A172 (cell line): ENCODE data around the gene OR4K1. TPM values are rescaled to one million over a fixed set of nuclear protein-coding genes. Genes with fewer than 3 reads are reported as not detected.
A peak's percentile ranks its signal among the peaks of the same experiment; 100 is the strongest.
"Not testable (repeated sequence)": the region's sequence is repeated elsewhere in the genome, so short reads cannot be mapped to it uniquely, and the experiment has no call there.

Experiments used
- DNase-seq: peaks from one replicate; pipeline ENCODE4 v3.0.0-alpha.2; 2015; ENCODE audit warnings: low spot score
- total RNA-seq: library from RNA; depleted of rRNA; stranded (reverse); fragments of >200 nt; shearing (Covaris generic); gene quantifications from 2 replicates; pipeline ENCODE4 v1.2.3, GENCODE V29; 2014; rRNA removed

The OR4K1 gene, protein sequence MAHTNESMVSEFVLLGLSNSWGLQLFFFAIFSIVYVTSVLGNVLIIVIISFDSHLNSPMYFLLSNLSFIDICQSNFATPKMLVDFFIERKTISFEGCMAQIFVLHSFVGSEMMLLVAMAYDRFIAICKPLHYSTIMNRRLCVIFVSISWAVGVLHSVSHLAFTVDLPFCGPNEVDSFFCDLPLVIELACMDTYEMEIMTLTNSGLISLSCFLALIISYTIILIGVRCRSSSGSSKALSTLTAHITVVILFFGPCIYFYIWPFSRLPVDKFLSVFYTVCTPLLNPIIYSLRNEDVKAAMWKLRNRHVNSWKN
- not detected in 2 replicates for total RNA-seq

DNA sequence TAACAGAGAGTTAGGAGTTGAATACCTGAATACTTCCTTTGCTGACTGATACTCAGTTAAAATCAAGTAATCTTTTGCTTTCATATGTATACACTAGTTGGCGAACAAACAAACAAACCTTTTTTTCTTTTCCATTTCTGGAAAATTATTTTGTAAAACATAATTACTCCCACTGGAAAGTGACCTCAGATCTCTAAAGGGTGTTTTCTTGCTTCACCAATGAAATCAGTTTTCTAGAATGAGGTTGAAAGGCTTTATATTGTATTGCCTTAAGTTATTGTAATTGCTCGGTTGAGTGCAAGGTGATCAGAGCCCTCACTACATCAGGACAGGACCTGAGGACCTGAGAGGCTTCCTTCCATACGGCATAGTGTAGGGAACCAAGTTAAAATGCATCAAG lies at the start of gene OR4K1:
OR4K1 (plus strand) TSS at position 301 of the 400 bp plus-strand sequence. CDS start 4,750 bp downstream, outside the sequence.
- no peak for DNase-seq

DNA sequence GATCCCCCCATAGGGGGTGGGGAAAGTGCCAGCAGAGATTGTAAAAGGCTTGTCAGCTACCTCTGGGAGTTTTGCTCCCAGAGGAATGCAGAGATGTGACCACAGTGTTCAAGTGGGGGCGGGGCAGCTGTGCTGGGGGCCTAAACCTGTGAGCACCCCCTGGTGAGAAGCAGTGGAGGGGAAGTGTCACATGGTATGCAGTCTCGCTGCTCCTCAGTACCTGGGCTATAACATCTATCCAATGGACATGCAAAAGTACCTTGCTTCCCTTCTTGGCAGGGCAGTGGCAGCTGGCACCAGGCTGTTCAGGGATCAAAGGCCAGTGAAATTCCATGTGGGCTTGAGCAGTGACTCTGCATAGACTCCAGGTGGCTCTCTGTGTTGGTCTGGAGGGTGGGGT lies 35.4 kb upstream of the OR4K1 start:
- no peak for DNase-seq

DNA sequence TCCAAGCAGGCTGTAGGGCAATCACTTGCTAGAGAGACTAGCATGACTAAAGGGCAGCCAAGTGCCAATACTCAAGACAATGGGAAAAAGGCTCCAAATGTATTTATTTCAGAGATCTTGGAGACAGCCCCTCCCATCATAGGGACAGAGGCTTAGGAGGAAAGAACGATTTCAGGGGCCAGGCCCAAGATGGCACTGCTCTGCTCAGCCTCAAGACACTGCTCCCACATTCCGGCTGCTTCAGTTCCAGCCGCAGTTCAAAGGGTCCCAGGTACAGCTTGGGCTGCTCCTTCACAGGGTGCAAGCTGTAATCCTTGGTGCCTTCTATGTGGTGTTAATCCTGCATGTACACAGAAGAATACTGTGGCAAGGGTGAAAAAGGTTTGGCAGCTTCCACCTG lies 29.7 kb upstream of the OR4K1 start:
- no peak for DNase-seq

DNA sequence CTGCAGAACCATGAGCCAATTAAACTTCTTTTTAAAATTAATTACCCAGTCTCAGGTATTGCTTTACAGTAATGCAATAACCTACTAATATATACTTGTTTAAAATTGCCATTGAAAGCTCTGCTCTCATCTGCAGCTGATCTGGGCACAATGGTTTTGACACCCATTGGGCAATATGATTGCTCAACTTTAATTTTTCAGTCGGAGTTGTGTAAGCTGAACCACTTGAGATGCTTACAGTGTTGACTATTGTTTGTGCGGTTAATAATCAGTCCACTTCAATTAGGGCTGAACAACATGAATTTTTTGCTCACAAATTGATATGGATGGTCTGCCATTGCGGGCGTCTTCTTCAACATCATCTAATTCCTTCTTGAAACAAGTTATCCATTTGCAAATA lies 28.3 kb upstream of the OR4K1 start:
- no peak for DNase-seq

DNA sequence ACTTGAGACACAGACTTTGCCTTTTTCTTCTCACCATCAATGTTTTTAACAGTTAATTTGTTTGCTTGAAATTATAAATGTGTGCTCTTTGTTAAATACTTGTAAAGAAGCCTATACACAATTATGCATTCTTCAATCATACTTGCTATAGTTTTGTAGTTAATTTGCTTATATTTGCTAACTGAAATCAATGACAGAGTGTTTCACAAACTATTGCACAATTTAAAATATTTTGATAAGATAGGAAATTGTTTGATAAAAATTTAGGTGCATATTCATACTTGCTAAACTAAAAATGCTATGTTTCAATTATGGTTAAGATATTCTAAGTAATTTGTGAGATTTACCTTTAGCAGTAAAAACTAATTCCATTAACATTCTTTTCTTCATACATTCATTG lies 24.1 kb upstream of the OR4K1 start:
- DNase-seq: no peak

DNA sequence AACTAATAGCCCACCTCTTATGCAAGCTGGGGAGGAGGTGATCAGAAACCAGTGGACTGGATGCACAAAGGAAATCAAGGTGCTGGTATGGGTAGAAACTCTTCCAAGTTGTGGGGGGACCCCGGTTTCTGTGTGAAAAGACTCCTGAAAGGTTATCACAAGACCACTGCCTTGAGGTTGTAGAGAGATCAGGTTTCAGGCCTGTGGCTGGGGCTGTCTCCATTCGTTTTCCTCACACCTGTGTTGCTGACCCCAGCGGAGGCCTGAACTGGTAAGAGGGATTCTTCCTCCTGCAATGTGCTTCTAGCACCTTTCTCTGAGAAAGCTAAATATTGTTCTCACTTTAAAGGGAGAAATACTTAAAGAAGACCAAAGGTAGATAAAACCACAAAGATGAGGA lies 19.6 kb upstream of the OR4K1 start:
- DNase-seq: no peak

DNA sequence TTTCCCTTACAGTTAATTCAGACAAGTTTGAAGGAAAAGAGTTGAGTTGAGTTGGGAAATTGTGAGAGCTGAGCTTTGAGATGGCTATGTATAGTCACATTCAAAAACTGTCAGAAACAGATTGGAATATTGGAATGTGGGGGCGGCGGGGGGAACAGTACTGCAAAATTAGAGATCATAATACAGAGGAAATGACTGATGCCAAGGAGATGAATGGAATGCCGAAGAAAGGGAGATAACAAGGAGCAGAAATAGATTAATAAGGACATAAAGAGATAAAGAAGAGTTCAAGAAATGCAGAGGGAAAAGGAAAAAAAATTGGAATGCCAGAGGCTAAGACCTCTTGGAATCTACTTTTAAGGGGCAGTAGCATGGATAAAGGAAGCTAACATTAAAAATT lies 13.5 kb upstream of the OR4K1 start:
- no peak for DNase-seq

DNA sequence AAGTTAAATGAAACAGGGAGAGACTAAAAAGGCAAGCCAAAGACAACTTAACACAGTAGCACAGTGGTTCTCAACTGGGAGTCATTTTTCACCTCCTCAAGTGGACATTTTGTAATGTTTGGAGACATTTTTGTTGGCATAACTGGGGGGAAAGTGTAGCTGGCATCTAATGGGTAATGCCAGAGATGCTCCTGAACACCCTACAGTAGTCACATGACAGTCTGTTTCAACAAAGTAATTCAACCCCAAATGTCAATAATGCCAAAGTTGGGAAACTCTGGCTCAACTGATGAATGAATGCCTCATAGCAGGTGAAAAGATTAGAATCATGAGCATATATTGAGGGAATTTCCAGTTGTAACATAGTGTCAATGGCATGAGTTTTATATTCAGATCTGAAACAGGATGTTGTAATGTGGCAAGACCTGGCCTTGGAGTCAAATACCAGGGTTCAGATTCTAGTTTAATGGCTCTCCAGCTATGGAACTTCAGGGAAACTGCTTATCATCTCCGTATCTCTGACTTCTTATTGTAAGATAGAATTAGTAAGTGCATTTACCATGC lies 12.7 kb upstream of the OR4K1 start:
- DNase-seq: no peak

DNA sequence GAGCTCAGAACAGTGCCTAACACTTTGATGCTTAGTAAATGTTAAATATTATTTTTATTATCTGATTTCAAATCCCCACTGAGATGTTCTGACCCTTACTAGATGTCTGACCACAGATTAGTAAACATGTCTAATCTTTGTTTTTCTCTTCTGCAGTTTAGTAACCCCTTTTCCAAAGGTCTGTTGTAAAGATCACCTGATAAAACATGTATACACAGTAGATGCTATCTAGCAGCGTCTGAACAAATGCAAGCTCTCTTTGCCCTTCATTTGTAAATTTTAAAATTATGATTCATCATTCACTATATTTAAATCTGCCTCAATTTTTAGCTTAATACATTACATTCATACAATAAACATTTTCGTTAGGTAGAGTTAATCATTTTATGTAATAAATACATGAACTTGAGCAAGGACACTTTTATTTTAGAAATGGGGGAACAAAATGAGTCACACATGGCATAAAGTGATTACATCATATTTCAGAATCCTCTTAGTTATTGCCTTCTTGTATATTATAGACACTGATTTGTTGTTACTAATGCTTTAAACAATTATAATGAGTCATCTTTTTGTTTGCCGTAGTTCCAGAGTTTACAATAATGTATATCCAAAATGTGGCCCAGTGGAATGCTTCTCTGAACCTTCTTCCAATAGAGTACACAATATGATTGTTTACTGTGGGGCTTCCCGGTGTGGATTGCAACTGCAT lies 12.0 kb upstream of the OR4K1 start:
- DNase-seq: no peak

DNA sequence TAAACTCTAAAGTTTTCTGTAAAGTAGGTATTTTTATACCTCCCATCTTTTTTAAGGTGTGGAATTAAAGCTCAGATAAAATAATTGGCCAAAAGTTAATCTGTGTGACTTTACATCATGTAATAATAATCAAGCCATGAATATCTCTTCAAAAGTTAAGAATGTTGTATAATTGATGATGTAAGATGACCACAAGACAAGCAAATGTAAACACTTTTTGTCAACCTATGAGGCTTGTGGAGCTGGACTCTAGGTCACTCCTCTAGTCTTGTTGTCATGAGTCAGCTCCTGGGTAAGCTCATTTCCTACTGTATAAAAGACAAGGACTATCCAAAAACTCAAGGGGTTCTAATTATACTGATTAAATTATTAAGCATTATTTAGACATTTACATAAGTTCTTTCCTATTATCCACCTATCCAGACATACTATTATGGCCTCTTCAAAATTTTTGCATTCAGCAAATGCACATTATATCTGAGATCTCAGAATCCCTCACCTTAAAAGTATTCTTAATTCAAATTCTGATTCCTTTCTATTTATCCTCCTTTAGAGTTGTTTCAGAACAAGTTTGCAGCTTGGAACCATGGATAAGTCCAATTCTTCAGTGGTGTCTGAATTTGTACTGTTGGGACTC lies 10.6 kb upstream of the OR4K1 start, which contains the start of gene OR4K5:
OR4K5 (plus strand) TSS at position 587 of the 637 bp plus-strand sequence; CDS start at position 587, 0 bp downstream.
- no peak for DNase-seq

DNA sequence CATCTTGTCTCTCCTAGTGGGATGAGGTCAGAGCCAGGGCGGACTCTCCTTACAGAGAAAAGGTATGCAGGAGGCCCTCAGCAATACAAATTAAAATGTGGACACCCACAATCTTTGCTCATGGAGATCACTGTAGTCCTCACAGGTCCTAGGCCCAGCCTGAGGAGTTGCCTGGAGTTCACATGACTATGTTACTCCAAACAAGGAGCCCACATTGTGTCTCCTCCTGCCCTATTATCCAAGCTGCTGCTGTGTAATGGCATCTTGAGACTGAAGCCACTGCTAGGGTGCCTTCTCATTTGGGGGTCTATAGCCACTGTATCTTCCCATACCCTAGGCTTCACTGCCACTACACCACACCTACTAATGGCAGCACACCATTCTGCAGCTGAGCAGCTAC lies 11.0 kb downstream of the OR4K1 start:
- DNase-seq: no peak

DNA sequence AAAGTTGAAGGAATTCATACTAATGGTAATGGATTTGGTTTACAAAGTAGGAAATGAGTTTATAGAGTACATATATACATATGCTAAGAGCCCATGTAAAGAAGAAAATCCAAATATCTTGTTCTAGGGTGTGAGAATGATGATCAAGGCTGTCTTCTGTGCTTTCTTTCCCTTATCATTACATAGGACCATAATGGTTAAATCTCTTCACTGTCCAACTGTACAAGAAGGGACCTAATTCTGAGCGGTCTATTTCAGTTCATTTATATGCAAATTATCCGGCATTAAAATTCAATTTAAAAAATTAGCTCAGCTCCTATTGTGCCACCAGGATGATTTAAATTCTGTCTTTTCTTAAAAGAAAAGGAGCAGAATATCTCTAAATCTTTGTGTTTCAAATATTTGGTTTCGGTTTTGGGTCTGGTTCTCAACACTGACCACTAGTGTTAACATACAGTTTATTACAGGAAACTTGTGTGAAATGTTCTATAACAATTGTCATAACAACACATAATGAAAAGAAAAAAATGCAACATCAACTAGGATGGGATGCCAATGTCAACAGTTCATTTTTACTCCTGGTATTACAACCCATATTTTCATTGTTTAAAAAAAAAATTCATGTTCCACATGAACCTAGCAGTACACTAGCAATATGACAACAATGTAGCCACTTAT lies 16.8 kb downstream of the OR4K1 start:
- DNase-seq: peak; percentile 12

DNA sequence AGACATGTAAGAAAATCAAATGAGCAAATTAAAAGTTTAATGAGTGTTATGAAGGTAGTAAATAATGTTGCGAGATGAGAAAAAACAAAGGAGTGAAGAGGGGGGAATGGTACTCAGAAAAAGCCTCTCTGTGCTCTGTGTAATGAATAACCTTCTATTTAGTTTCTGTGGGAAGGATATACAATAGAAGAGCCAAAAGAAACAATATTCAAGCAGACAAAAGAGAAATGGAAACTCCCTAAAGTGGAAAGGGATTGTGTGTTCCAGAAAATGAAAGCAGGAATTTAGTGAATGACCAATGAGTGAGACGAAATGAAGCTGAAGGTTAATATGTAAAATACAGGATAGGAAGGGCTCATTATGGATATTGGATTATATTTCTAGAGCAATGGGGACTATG lies 18.5 kb downstream of the OR4K1 start:
- DNase-seq: no peak

DNA sequence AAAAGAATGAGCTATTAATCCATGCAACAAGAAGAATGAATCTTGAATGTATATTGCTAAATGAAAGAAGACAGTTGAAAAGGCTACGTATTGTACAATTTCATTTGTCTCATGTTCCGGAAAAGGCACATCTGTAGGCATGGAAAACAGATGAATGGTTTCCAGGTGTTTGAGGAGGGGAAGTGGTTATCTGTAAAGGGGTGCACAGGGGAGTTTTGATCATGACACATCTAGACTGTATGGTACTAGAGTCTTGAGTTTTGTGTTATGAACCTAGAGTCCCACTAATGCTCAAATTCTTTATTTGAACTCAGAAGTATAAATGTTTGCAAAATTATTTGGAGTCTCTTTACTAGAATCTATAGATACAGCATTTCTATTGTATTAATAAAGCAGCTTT lies 39.0 kb downstream of the OR4K1 start:
- not testable (repeated sequence) for DNase-seq

DNA sequence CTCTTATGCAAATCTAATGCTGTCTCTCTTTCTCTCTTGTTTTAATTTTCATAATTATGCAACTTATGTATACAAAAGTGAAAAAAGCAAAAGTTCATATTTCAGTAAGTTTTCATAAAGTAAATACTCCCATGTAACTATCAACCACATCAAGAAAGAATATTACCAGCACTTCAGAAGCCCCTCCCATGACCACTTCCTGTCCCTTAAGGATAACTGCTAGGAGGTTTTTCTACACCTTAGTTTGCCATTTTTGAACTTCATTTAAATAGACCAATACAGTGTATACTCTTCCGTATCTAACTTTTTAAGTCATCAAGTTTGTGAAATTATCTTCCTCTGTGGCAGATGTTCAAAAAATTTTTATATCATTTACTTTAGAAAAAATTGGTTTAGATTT lies 44.1 kb downstream of the OR4K1 start:
- no peak for DNase-seq

DNA sequence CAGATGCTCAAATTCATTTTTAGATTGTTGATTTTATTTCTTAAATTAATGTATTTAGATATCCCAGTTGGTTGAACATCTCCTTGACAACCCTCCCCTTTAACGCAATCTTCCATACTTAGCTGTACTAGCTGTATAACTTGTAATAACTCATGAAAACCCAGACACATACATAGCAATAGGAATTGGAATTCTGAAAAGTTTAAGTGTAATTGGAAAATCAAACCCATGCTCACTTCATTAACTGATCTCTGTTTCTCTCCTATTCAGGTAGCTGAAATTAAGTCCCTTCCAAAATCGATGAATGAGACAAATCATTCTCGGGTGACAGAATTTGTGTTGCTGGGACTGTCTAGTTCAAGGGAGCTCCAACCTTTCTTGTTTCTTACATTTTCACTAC lies 44.6 kb downstream of the OR4K1 start, which contains the start of gene OR4K15:
OR4K15 (plus strand) TSS at position 301 of the 400 bp plus-strand sequence; CDS start at position 301, 0 bp downstream.
- no peak for DNase-seq

Other genes with a start within 250 kb of the OR4K1 start
- not detected in 2 replicates for gene OR11H2, start 217.0 kb upstream of the OR4K1 start, total RNA-seq
- not detected in 2 replicates for gene OR4Q3, start 187.3 kb upstream of the OR4K1 start, total RNA-seq
- not detected in 2 replicates for gene OR4M1, start 157.4 kb upstream of the OR4K1 start, total RNA-seq
- not detected in 2 replicates for gene OR4N2, start 127.1 kb upstream of the OR4K1 start, total RNA-seq
- gene OR4K2, start 55.8 kb upstream of the OR4K1 start, total RNA-seq: not detected in 2 replicates
- gene OR4K5, start 10.3 kb upstream of the OR4K1 start, total RNA-seq: not detected in 2 replicates
- gene OR4K15, start 44.7 kb downstream of the OR4K1 start, total RNA-seq: not detected in 2 replicates
- not detected in 2 replicates for gene OR4Q2, start 71.2 kb downstream of the OR4K1 start, total RNA-seq
- gene OR4K14, start 88.4 kb downstream of the OR4K1 start, total RNA-seq: not detected in 2 replicates
- not detected in 2 replicates for gene OR4K13, start 105.1 kb downstream of the OR4K1 start, total RNA-seq
- not detected in 2 replicates for gene OR4L1, start 129.1 kb downstream of the OR4K1 start, total RNA-seq
- gene OR4K17, start 179.8 kb downstream of the OR4K1 start, total RNA-seq: not detected in 2 replicates
- gene OR4N5, start 207.9 kb downstream of the OR4K1 start, total RNA-seq: not detected in 2 replicates